SK-N-SH treated with all-trans-retinoic acid at 6 μM for 48 hours (cell line): Measurements from ENCODE around the gene WFS1.

Experiments used
- ATAC-seq: fragments of 200-7000 bp; cut with Tn5 transposase; 3 replicates; pipeline ENCODE4 v1.9.1; 2020; ENCODE audit warnings: mild to moderate bottlenecking, moderate library complexity
- ARNTL ChIP-seq: fragments of 450-650 bp; formaldehyde crosslinking; IDR thresholded peaks from 2 replicates; pipeline ENCODE4 v1.5.0; 2020; ENCODE audit warnings: low read depth, mild to moderate bottlenecking, moderate library complexity, borderline replicate concordance
- BACH2 ChIP-seq: fragments of 250-450 bp; sonication (Bioruptor Pico); IDR thresholded peaks from 2 replicates; pipeline ENCODE4 v1.9.0; 2021; ENCODE audit warnings: mild to moderate bottlenecking, borderline replicate concordance
- CSDC2 ChIP-seq: fragments of 250-450 bp; sonication (Bioruptor Pico); IDR thresholded peaks from 2 replicates; pipeline ENCODE4 v1.5.0; 2020; ENCODE audit warnings: mild to moderate bottlenecking, moderate library complexity
- ESRRG ChIP-seq: fragments of 250-450 bp; sonication (Bioruptor Pico); IDR thresholded peaks from 2 replicates; pipeline ENCODE4 v1.6.1; 2021; ENCODE audit warnings: mild to moderate bottlenecking
- GLIS3 ChIP-seq: fragments of 250-450 bp; sonication (Bioruptor Pico); IDR thresholded peaks from 2 replicates; pipeline ENCODE4 v1.5.0; 2020; ENCODE audit warnings: mild to moderate bottlenecking, moderate library complexity
- ISL1 ChIP-seq: fragments of 250-450 bp; sonication (Bioruptor Pico); IDR thresholded peaks from 2 replicates; pipeline ENCODE4 v2.1.2; 2022; ENCODE audit warnings: mild to moderate bottlenecking, moderate library complexity
- OSR1 ChIP-seq: fragments of 250-450 bp; sonication (Bioruptor Pico); IDR thresholded peaks from 2 replicates; pipeline ENCODE4 v1.8.0; 2022; ENCODE audit warnings: moderate library complexity, mild to moderate bottlenecking, inconsistent platforms
- PPARA ChIP-seq: fragments of 250-450 bp; sonication (Bioruptor Pico); IDR thresholded peaks from 2 replicates; pipeline ENCODE4 v1.5.0; 2020; ENCODE audit warnings: mild to moderate bottlenecking, borderline replicate concordance
- RARB ChIP-seq: fragments of 250-450 bp; sonication (Bioruptor Pico); IDR thresholded peaks from 2 replicates; pipeline ENCODE4 v1.8.0; 2021; ENCODE audit warnings: mild to moderate bottlenecking, moderate library complexity
- TCF4 ChIP-seq: fragments of 250-450 bp; sonication (Bioruptor Pico); IDR thresholded peaks from 2 replicates; pipeline ENCODE4 v1.8.0; 2021; ENCODE audit warnings: mild to moderate bottlenecking, moderate library complexity, borderline replicate concordance
- TOX ChIP-seq: fragments of 250-450 bp; sonication (Bioruptor Pico); IDR thresholded peaks from 2 replicates; pipeline ENCODE4 v1.8.0; 2021; ENCODE audit warnings: mild to moderate bottlenecking, moderate library complexity, borderline replicate concordance
- ZC3H10 ChIP-seq: fragments of 250-450 bp; sonication (Bioruptor Pico); IDR thresholded peaks from 2 replicates; pipeline ENCODE4 v1.5.1; 2021; ENCODE audit warnings: mild to moderate bottlenecking, moderate library complexity
- ZFP3 ChIP-seq: fragments of 250-450 bp; sonication (Bioruptor Pico); IDR thresholded peaks from 2 replicates; pipeline ENCODE4 v1.5.0; 2020; ENCODE audit warnings: mild to moderate bottlenecking, moderate library complexity
- ZNF565 ChIP-seq: fragments of 450-650 bp; formaldehyde crosslinking; conservative IDR thresholded peaks from 2 replicates; pipeline ENCODE4 v1.5.0; 2020; ENCODE audit warnings: low read depth, mild to moderate bottlenecking, moderate library complexity
- ZNF8 ChIP-seq: fragments of 450-650 bp; formaldehyde crosslinking; IDR thresholded peaks from 2 replicates; pipeline ENCODE4 v1.5.0; 2020; ENCODE audit warnings: mild to moderate bottlenecking, moderate library complexity
- TF ChIP-seq, protein P1 (sequence below): fragments of 250-450 bp; sonication (Bioruptor Pico); IDR thresholded peaks from 2 replicates; pipeline ENCODE4 v1.8.0; 2021; ENCODE audit warnings: low read depth, mild to moderate bottlenecking, moderate library complexity, borderline replicate concordance
- TF ChIP-seq, protein P2 (sequence below): fragments of 250-450 bp; sonication (Bioruptor Pico); IDR thresholded peaks from 2 replicates; pipeline ENCODE4 v1.5.1; 2021; ENCODE audit warnings: mild to moderate bottlenecking, moderate library complexity
- TF ChIP-seq, protein P3 (sequence below): fragments of 250-450 bp; sonication (Bioruptor Pico); IDR thresholded peaks from 2 replicates; pipeline ENCODE4 v1.5.1; 2020; ENCODE audit warnings: low read depth, mild to moderate bottlenecking, moderate library complexity
- TF ChIP-seq, protein P4 (sequence below): fragments of 250-450 bp; sonication (Bioruptor Pico); IDR thresholded peaks from 2 replicates; pipeline ENCODE4 v1.8.0; 2020; ENCODE audit warnings: mild to moderate bottlenecking, moderate library complexity, borderline replicate concordance

Gene WFS1

DNA sequence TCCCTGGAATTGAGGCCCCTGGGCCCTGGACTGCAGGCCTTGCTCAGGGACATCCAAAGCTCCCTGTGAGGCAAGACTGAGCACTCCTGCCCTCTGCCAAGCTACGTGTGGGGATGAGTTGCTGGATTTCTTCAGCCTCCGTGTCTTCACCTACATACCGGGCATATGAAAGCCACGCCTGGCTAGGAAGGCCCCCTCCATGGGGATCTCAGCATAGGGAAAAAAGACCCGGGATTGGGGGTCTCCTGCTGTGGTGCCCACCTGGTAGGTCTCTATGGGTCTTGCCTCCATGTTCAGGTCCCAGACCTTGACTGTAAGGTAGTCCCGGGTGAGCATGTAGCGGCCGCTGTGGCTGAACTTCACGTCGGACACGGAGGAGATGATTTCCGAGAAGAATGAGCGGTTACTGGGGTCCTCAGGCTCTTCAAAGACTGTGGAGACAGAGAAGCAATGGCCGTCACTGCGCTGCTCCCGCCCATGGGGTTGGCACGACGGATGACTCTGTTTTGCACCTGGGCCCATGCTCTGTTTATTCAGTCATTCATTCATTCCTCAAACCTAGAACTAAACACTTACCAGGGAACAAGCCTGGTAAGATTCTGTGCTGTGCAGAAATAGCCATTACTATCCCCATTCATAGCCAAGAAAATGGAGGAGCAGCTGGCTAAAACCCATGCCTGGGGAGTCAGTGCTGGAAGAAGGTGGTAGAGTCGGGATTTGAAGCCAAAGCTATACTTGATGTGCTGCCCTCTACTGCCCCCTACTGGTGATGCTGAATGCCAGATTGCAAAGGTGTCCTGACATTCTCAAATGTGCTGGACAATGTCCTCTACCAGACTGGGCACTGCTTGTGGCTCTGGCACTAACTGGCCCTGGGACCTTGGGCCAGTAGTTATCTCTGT is 63.9 kb downstream of the WFS1 start (continued):
- TF ChIP-seq RARB (CRISPR knock-in tag) (no peak), ARNTL (CRISPR knock-in tag) (no peak), BACH2 (CRISPR knock-in tag) (no peak), ZNF8 (no peak)

DNA sequence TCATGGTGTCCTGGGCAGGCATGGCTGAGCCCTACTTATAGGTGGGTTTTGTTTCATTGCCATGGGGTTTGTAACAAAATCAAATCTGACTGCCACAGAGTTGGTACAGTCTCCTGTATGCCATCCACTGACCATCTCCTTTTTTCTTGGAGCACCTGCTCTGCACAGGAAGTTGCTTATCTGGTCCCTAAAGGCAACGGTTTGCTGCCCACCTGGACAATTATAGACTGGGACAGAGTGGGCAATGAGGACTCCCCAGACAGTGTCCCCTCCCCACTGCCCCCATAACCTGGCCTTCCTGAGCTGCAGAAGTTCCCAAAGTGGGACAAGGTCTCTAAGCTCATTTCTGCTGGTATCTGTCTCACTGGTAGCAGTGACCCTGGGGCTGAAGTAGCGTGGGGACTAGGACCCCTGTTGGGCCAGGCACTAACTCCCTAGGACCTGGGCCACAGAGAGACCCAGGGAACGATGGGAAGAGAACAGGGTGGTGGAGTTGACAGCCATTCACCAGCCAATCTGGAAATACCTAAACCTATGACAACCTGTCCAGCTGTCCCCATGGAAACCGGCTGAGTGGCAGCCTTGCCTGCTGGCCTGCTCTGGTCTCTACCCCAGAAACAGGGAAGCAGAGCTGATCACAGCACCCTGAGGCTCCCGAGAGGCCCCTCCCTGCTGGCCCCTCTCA is 64.7 kb downstream of the WFS1 start:
- no peak for TF ChIP-seq PPARA (CRISPR knock-in tag)
- TF ChIP-seq, protein P1, sequence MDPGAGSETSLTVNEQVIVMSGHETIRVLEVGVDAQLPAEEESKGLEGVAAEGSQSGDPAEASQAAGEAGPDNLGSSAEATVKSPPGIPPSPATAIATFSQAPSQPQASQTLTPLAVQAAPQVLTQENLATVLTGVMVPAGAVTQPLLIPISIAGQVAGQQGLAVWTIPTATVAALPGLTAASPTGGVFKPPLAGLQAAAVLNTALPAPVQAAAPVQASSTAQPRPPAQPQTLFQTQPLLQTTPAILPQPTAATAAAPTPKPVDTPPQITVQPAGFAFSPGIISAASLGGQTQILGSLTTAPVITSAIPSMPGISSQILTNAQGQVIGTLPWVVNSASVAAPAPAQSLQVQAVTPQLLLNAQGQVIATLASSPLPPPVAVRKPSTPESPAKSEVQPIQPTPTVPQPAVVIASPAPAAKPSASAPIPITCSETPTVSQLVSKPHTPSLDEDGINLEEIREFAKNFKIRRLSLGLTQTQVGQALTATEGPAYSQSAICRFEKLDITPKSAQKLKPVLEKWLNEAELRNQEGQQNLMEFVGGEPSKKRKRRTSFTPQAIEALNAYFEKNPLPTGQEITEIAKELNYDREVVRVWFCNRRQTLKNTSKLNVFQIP (CRISPR knock-in tag), result no peak
- TF ChIP-seq GLIS3 (CRISPR knock-in tag), result no peak
- TF ChIP-seq, protein P2, sequence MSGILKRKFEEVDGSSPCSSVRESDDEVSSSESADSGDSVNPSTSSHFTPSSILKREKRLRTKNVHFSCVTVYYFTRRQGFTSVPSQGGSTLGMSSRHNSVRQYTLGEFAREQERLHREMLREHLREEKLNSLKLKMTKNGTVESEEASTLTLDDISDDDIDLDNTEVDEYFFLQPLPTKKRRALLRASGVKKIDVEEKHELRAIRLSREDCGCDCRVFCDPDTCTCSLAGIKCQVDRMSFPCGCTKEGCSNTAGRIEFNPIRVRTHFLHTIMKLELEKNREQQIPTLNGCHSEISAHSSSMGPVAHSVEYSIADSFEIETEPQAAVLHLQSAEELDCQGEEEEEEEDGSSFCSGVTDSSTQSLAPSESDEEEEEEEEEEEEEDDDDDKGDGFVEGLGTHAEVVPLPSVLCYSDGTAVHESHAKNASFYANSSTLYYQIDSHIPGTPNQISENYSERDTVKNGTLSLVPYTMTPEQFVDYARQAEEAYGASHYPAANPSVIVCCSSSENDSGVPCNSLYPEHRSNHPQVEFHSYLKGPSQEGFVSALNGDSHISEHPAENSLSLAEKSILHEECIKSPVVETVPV, result no peak
- TF ChIP-seq ISL1 (CRISPR knock-in tag), result no peak
- no peak for TF ChIP-seq CSDC2 (CRISPR knock-in tag)
- TF ChIP-seq, protein P3, sequence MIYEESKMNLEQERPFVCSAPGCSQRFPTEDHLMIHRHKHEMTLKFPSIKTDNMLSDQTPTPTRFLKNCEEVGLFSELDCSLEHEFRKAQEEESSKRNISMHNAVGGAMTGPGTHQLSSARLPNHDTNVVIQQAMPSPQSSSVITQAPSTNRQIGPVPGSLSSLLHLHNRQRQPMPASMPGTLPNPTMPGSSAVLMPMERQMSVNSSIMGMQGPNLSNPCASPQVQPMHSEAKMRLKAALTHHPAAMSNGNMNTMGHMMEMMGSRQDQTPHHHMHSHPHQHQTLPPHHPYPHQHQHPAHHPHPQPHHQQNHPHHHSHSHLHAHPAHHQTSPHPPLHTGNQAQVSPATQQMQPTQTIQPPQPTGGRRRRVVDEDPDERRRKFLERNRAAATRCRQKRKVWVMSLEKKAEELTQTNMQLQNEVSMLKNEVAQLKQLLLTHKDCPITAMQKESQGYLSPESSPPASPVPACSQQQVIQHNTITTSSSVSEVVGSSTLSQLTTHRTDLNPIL (CRISPR knock-in tag), result no peak
- TF ChIP-seq TCF4 (CRISPR knock-in tag), result no peak
- TF ChIP-seq, protein P4, sequence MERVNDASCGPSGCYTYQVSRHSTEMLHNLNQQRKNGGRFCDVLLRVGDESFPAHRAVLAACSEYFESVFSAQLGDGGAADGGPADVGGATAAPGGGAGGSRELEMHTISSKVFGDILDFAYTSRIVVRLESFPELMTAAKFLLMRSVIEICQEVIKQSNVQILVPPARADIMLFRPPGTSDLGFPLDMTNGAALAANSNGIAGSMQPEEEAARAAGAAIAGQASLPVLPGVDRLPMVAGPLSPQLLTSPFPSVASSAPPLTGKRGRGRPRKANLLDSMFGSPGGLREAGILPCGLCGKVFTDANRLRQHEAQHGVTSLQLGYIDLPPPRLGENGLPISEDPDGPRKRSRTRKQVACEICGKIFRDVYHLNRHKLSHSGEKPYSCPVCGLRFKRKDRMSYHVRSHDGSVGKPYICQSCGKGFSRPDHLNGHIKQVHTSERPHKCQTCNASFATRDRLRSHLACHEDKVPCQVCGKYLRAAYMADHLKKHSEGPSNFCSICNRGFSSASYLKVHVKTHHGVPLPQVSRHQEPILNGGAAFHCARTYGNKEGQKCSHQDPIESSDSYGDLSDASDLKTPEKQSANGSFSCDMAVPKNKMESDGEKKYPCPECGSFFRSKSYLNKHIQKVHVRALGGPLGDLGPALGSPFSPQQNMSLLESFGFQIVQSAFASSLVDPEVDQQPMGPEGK (CRISPR knock-in tag), result no peak
- TF ChIP-seq ESRRG (CRISPR knock-in tag), result no peak
- TF ChIP-seq ZC3H10, result no peak
- TF ChIP-seq TOX, result no peak
- TF ChIP-seq ARNTL (CRISPR knock-in tag), result no peak
- TF ChIP-seq OSR1 (CRISPR knock-in tag), result no peak
- no peak for TF ChIP-seq ZNF565 (CRISPR knock-in tag)
- no peak for TF ChIP-seq RARB (CRISPR knock-in tag)
- no peak for ATAC-seq

DNA sequence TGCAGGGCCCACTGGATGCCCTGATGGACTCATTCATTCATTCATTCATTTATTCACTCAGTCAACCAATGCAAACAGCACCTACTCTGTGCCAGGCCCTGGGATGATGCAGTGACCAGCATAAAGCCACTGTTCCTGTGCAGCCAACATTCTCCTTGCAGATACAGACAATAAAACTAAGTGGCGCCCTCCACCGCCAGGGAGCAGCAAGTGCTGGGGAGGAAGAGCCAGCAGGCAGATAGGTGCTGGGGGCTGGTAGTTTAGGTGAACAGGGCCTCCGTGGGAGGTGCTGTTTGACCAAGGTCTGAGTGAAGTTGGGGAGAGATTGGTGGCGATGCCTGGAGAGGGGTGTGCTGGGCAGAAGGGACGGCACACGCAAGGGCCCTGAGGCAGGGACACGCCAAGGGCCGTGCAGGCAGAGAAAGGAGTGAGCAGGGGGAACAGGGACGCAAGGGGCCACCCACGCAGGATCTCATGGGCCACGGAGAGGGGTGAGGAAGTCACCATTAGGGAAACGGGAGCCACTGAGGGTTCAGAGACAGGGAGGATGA is 65.5 kb downstream of the WFS1 start:
- TF ChIP-seq PPARA (CRISPR knock-in tag), result no peak
- TF ChIP-seq BACH2 (CRISPR knock-in tag), result no peak
- no peak for TF ChIP-seq ZNF565 (CRISPR knock-in tag)
- no peak for TF ChIP-seq RARB (CRISPR knock-in tag)
- no peak for TF ChIP-seq ZFP3 (CRISPR knock-in tag)
- TF ChIP-seq ISL1 (CRISPR knock-in tag), result no peak
- no peak for TF ChIP-seq TOX
- TF ChIP-seq, protein P1 (CRISPR knock-in tag), result no peak
- no peak for TF ChIP-seq ESRRG (CRISPR knock-in tag)
- no peak for TF ChIP-seq ZNF8
- ATAC-seq, result no peak
